Peyer's patch (tissue), 4 donors: ENCODE measurements around the gene DHX38. TPM values are rescaled to one million over a fixed set of nuclear protein-coding genes. Genes with fewer than 3 reads are reported as not detected.

Experiments
- DNase-seq, 3 donors: peaks; one replicate each; pipeline ENCODE4 v3.0.0-alpha.2; 2017 to 2019
- H3K27ac ChIP-seq, 4 donors: fragments of 200-600 bp; sonication (generic); one replicate each; pipeline ENCODE4 v1.5.1; 2016 to 2019
- H3K27me3 ChIP-seq, 2 donors: fragments of 200-600 bp; sonication (generic); one replicate each; pipeline ENCODE4 v1.5.1; 2019
- H3K36me3 ChIP-seq, 3 donors: fragments of 200-600 bp; sonication (generic); one replicate each; pipeline ENCODE4 v1.5.1; 2016 to 2019
- H3K4me1 ChIP-seq, 4 donors: fragments of 200-600 bp; sonication (generic); one replicate each; pipeline ENCODE4 v1.5.1; 2016 to 2019
- H3K4me3 ChIP-seq, 4 donors: fragments of 200-600 bp; sonication (generic); 1 replicate in 3 of 4; 2 replicates in 1 of 4; pipeline ENCODE4 v1.5.1; 2016 to 2019; ENCODE audit warnings: mild to moderate bottlenecking in 1 of 4
- H3K9me3 ChIP-seq, 4 donors: fragments of 200-600 bp; sonication (generic); one replicate each; pipeline ENCODE4 v1.5.1; 2016 to 2019; ENCODE audit warnings: mild to moderate bottlenecking in 1 of 4
- POLR2A ChIP-seq, 2 donors: fragments of 450-650 bp; IDR thresholded peaks; one replicate each; pipeline ENCODE4 v1.5.1; 2017; ENCODE audit warnings: antibody characterized with exemption in 2 of 2, mild to moderate bottlenecking in 2 of 2, moderate library complexity in 2 of 2
- total RNA-seq, 4 donors: library from RNA; depleted of rRNA; stranded (reverse); fragments of >200 nt; gene quantifications; one replicate each; pipeline ENCODE4 v1.1.0, GENCODE V29; 2016
- TF ChIP-seq, protein P1 (sequence below), 6 experiments: fragments of 450-650 bp in 4 of 6; fragments of 200-600 bp in 2 of 6; sonication (generic) in 1 of 6; IDR thresholded peaks; one replicate each; pipeline ENCODE4 v1.5.1; 2017 to 2019; ENCODE audit warnings: antibody characterized with exemption in 6 of 6, mild to moderate bottlenecking in 3 of 6, moderate library complexity in 1 of 6

DHX38 gene
- total RNA-seq, 4 donors from 2014 or later = 44.3 to 171 (median 106) TPM

DNA sequence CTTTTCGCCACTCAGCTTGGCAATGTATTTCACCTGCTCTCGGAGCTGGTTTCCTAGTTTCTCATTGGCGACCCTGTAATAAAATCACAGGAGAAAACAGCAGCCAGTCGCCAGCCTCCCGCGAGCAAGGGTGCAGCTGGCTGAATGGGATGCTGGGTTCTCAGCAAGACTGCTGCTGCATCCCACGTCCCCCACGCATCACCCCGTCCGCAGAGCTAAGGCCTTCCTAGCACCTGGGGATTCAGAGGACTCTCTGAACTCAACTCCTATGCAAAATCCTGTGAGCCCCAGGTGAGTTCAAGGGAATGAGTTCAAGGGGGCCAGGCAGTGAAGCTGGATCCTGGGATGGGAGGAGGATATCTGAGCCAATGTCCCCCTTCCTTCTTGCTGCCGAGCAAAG lies 29.3 kb downstream of the DHX38 start:
- H3K4me1 ChIP-seq = peaks cover 0 to 8% (median 0%) of the 10 kb centered on the region in 4 donors
- H3K27me3 ChIP-seq = no peaks in the 10 kb centered on the region
- no peaks in the 10 kb centered on the region for H3K36me3 ChIP-seq
- H3K9me3 ChIP-seq = no peaks in the 10 kb centered on the region
- H3K27ac ChIP-seq = no peak overlapping the region
- no peak for DNase-seq
- no peak overlapping the region for H3K4me3 ChIP-seq
- TF ChIP-seq, protein P1, sequence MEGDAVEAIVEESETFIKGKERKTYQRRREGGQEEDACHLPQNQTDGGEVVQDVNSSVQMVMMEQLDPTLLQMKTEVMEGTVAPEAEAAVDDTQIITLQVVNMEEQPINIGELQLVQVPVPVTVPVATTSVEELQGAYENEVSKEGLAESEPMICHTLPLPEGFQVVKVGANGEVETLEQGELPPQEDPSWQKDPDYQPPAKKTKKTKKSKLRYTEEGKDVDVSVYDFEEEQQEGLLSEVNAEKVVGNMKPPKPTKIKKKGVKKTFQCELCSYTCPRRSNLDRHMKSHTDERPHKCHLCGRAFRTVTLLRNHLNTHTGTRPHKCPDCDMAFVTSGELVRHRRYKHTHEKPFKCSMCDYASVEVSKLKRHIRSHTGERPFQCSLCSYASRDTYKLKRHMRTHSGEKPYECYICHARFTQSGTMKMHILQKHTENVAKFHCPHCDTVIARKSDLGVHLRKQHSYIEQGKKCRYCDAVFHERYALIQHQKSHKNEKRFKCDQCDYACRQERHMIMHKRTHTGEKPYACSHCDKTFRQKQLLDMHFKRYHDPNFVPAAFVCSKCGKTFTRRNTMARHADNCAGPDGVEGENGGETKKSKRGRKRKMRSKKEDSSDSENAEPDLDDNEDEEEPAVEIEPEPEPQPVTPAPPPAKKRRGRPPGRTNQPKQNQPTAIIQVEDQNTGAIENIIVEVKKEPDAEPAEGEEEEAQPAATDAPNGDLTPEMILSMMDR (IDR thresholded peaks at IDR 0.05) = no peak
- TF ChIP-seq POLR2A (IDR thresholded peaks at IDR 0.05) = no peak

DNA sequence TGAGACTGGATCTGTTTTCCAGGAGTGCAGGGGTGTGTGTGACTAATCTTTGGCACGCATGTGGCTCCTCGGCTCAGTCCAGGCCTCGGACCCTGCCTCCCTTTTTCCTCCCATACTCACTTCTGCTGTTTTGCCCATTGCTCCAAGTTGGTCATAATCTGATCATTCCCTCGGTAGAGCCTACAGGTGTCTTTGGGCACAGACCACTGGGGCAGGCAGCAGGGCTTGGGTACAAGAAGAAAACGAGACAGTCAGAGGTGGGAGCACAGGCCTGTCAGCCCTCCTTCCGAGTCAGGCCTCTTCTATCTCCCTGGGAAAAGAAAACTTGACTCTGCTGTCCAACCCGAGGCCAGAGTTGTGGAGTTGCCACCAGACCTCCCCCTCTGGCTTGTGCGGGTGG lies 29.8 kb downstream of the DHX38 start:
- Histone ChIP-seq H3K27me3 (no peaks in the 10 kb centered on the region), H3K4me1 (peaks cover 0 to 8% (median 0%) of the 10 kb centered on the region in 4 donors), H3K4me3 (no peak overlapping the region), H3K27ac (no peak overlapping the region), H3K9me3 (no peaks in the 10 kb centered on the region), H3K36me3 (no peaks in the 10 kb centered on the region)
- TF ChIP-seq, protein P1 (IDR thresholded peaks at IDR 0.05) = no peak
- TF ChIP-seq POLR2A (IDR thresholded peaks at IDR 0.05) = no peak
- DNase-seq = no peak

DNA sequence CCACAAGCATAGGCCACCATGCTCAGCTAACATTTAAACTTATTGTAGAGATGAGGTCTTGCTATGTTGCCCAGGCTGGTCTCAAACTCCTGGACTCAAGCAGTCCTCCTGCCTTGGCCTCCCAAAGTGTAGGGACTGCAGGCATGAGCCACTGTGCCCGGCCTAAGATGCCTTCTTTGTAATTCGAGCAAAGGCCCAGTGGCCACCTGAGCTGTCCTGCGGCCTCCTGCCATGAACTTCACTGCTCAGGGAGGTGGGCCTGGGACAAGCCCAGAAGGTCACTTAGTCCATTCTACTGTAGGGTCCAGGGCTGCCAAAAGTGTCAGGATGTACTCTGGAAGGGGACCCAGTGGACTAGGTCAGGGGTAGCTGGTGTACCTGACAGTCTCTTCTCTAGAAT lies 30.5 kb downstream of the DHX38 start:
- no peaks in the 10 kb centered on the region for H3K9me3 ChIP-seq
- no peak overlapping the region for H3K27ac ChIP-seq
- TF ChIP-seq, protein P1 (IDR thresholded peaks at IDR 0.05) = no peak
- no peak for TF ChIP-seq POLR2A (IDR thresholded peaks at IDR 0.05)
- H3K27me3 ChIP-seq = no peaks in the 10 kb centered on the region
- no peak overlapping the region for H3K4me3 ChIP-seq
- no peak for DNase-seq
- H3K36me3 ChIP-seq = no peaks in the 10 kb centered on the region
- peaks cover 0 to 8% (median 0%) of the 10 kb centered on the region in 4 donors for H3K4me1 ChIP-seq

DNA sequence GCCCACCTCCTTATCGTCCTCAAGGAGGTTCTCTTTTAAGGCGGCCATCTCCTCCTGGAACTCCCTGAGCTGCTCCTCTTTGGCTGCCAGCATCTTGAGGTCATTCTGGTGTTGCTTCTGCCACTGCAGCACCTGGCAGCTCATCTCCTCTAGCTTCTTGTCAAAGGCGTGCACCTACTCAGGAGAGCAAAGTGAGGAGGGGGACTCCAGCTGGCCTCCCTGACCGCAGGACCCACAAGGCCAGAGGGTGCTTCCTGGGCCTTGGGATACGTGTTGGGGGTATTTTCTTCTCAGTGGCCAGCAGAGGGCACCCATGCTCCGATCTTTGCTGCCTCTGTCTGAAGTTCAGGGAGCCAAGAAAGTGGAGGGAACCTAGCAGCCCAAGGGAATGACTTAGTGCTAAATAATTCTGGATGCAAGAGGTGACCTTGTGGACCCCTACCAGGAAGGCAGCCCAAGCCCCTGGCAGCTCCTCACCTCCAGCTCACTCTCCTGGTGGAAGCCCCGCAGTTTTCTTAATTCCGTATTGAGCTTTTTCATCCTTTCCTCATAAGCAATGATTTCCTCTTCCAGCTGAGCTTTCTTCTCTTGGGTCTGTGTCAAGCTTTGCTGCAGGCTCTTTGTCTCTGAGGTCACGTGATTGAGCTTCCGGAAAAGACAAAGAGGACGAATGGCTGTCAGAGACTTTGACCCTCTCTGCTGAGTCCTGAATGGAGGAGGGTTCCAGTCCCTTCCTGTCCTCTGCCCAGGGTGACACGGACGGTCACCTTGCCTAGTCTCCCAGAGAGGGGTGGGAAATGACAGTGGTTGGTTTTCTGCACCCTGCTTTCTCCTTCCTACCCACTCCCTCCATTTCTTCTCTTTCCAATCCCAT lies 31.4 kb downstream of the DHX38 start:
- no peaks in the 10 kb centered on the region for H3K36me3 ChIP-seq
- H3K27ac ChIP-seq = peak overlapping the region in 2 of 4 donors; percentile 20 to 51
- H3K9me3 ChIP-seq = no peaks in the 10 kb centered on the region
- peak; percentile 44 to 86 (median 77) for DNase-seq
- no peak overlapping the region for H3K4me3 ChIP-seq
- peaks cover 0 to 8% (median 0%) of the 10 kb centered on the region in 4 donors for H3K4me1 ChIP-seq
- H3K27me3 ChIP-seq = no peaks in the 10 kb centered on the region
- TF ChIP-seq, protein P1 (IDR thresholded peaks at IDR 0.05) = peak; percentile 15 to 79 (median 74)
- no peak for TF ChIP-seq POLR2A (IDR thresholded peaks at IDR 0.05)

DNA sequence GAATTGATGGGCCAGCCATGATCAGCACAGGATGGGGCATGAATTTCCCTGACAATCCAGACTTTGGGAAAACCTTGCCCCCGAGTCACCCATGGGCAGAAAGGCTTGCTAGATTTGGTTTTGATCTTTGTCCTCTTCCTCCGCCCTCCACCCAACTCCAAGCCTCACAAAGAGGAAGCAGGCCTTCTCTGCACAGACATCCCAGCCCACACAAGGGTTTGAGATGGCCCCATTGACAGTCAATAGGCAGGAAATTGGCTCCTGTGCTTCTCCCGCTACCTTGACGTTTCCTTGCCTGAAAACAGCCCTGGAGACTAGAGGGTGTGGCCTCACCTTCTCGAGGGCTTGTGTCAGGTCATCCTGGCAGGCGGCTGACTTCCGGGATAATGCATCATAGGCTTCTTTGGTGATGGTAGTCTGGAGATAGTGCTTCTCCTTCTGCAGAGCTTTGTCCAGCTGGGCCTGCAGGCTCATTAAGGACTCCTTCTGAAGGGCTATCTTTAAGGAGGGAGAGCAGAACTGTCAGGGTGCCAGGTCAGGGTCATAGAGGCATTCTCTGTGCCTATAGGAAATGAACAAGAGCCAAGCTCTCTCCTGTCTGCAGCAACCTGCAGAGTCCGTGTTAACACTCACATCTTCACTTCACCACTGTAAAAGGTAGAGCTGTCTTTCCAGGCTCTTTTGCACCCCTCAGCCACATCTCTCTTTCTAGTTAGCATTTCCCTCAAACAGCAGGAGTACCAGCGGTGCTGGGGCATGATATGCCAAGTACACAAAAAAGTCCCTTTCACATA lies 32.2 kb downstream of the DHX38 start:
- Histone ChIP-seq H3K27me3 (no peaks in the 10 kb centered on the region), H3K9me3 (no peaks in the 10 kb centered on the region), H3K4me3 (no peak overlapping the region), H3K4me1 (peaks cover 0 to 8% (median 0%) of the 10 kb centered on the region in 4 donors), H3K27ac (peak overlapping the region in 1 of 4 donors; percentile 51), H3K36me3 (no peaks in the 10 kb centered on the region)
- no peak for DNase-seq
- no peak for TF ChIP-seq POLR2A (IDR thresholded peaks at IDR 0.05)

DNA sequence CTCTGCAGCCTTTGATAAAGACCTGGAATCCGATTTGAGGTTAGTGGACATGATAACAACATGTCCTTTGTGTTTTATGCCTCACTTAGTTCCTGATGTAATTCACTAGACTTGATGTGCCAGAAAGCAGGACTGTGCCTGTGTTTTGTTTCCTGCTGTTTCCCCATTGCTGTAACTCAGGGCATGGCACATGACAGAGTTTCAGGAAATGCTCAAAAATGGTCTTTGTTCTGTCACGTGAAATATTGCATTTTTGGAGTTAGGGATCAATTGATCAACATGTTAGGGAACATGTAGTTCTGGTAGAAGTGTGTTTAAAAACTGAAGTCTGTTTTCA lies 32.8 kb downstream of the DHX38 start:
- DNase-seq = no peak

More for the DNA sequence above, 32.8 kb downstream of the DHX38 start:
- Histone ChIP-seq H3K27me3 (no peaks in the 10 kb centered on the region), H3K9me3 (no peaks in the 10 kb centered on the region), H3K4me1 (peaks cover 0 to 8% (median 0%) of the 10 kb centered on the region in 4 donors), H3K27ac (no peak overlapping the region), H3K4me3 (no peak overlapping the region), H3K36me3 (no peaks in the 10 kb centered on the region)
- TF ChIP-seq POLR2A (IDR thresholded peaks at IDR 0.05) = no peak
- TF ChIP-seq, protein P1 (IDR thresholded peaks at IDR 0.05) = no peak
